Pulmonary artery endothelial cell (primary cell): ENCODE data around the gene BRIX1. TPM values are rescaled to one million over a fixed set of nuclear protein-coding genes. Genes with fewer than 3 reads are reported as not detected.

Experiments used
- DNase-seq: peaks from one replicate; pipeline ENCODE4 v3.0.0-alpha.2; 2011; ENCODE audit warnings: low read depth, low spot score
- total RNA-seq: library from RNA; depleted of rRNA; stranded (reverse); fragments of >200 nt; gene quantifications from 2 replicates; pipeline ENCODE4 v1.2.3, GENCODE V29; 2014

BRIX1 gene, protein sequence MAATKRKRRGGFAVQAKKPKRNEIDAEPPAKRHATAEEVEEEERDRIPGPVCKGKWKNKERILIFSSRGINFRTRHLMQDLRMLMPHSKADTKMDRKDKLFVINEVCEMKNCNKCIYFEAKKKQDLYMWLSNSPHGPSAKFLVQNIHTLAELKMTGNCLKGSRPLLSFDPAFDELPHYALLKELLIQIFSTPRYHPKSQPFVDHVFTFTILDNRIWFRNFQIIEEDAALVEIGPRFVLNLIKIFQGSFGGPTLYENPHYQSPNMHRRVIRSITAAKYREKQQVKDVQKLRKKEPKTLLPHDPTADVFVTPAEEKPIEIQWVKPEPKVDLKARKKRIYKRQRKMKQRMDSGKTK
- total RNA-seq: 34.2 and 46.8 TPM in 2 replicates

DNA sequence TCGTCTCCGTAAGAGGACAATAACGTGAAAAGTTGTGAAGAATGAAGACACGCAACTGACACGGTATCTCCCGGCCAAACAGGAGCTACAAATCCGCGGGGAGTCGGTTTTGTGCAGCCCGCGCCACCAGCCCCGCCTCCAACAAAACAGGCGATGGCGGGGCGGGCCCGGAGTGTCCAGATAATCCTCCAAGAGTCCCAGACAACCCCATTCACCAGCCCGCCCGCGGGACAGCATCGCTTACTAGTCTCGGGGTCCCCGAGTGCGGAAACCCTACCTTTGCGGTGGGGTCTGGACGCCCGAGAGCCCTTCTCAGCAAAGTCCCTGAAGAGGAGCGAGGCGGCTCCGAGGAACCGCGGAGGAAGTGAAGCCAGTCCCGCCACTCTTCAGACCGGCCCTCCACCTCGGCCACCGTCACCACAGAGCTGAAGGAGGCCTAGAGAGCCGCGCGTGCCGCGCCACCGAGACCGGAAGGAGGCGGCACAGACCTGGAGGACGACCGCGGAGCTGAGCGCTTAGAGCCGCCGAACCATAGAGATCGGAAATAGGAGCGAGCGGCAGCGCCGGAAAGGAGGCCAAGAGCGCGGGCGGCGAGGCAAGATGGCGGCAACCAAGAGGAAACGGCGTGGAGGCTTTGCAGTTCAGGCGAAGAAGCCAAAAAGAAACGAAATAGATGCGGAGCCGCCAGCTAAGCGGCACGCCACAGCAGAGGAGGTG is at the start of gene BRIX1, which contains the start of gene RAD1:
BRIX1 (plus strand) TSS at position 573 of the 717 bp plus-strand sequence; CDS start at position 601, 28 bp downstream.
RAD1 (minus strand) TSS at position 366 of the 717 bp plus-strand sequence. CDS start 612 bp downstream, outside the sequence.
- DNase-seq: peak; percentile 94

DNA sequence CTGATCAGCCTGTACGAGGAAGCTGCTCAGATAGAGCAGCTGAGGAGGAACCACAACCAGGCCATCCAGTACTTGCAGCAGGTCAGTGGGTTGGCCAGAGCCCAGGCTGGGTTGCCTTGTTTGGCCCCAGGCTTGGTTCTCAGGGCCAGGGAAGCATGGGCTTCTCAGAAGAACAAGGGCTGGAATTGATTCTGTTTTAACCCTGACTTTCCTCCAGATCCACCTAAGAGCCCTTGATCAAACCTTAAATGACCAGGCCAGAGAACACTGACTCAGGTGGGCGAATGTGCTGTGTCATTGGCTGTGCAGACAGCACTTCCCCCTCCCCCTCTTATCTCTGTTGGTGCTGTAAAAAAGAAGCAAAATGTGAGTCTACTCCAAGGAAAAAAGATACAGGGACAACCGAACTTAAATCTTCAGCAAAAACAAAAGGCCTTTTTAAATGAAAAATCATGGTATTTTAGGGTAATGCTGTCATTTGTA is 48.5 kb upstream of the BRIX1 start:
- no peak for DNase-seq

DNA sequence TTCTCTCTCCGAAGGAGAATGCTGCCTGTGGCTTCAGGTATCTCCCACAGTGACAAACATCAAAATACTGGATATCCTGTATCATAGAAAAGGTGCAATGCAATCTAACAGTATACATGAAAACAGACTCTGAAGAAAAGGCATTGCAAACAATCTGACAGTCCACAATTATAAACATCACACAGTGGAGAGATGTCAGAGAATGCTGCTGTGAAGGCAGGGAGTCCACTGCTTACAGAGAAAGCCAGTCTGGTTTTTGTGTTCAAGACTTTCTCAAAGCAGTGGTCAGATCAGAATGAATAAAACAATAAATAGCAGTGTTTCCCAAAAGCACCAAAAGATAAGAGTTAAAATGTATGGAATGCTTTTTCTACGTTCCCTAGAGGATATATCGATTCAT is 47.9 kb upstream of the BRIX1 start:
- DNase-seq: no peak

DNA sequence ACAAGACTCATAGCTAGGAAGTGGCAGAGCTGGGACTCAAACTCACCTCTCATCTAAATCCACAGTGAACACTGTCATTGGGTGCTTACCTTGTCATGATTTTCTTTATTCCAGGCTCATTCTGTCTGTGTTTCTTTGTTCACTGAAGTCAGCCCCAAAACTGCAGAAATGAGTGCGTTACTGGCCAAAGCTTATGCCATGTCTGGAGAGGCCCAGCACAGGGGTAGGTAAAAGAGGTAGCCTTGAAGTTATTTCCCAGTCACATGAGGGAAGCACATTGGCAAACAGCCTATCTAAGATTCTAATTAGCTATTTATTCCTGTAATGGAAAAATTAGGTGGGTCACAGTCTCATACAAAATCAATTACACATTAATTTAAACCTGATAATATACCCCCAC is 46.7 kb upstream of the BRIX1 start:
- no peak for DNase-seq

DNA sequence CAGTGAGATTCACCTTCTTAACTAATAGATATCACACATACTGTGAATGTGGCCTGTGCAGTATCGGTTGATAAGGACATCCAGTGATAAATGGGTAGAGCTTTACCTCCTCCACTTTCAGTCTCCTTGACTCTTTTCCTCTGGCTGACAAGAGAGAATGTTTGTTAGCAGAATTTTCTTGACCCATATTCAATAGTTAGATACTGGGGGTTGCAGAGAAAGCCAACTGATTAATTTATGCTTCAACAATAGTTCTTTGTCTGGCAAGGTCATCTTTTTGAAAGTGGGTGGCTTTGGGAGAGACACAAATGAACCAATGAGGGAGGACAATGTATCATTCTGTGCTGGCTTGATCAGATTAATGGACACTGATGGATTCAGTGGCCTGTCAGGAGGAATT is 46.3 kb upstream of the BRIX1 start:
- no peak for DNase-seq

DNA sequence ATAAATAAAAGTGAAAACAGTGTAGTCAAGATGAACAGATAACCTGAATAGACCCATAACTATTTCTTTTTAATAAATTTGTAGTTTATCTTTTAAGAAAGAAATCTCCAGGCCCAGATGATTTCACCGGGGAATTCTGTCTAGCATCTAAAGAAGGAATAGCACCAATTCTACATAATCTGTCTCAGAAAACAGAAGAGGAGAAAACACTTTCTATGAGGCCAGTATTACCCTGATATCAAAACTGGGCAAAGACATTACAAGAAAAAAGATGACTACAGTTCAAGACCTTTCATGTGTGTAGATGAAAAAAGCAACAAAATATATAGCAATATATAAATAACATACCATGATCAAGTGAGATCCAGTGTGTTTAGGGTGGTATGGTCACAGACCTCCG is 45.1 kb upstream of the BRIX1 start:
- no peak for DNase-seq

DNA sequence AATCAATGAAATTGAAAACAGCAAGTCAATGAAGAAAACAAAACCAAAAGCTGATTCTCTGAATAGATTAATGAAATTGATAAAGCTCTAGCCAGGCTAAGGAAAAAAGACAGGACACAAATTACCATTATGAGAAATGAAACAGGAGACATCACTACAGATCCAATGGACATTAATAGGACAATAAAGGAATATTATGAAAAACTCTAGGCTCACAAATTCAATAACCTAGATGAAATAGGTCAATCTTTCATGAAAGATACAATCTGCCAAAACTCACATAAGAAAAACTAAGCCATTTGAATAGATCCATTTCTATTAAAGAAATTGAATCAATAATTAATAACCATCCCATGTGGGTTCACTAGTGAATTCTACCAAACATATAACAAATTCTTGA is 39.2 kb upstream of the BRIX1 start:
- no peak for DNase-seq

DNA sequence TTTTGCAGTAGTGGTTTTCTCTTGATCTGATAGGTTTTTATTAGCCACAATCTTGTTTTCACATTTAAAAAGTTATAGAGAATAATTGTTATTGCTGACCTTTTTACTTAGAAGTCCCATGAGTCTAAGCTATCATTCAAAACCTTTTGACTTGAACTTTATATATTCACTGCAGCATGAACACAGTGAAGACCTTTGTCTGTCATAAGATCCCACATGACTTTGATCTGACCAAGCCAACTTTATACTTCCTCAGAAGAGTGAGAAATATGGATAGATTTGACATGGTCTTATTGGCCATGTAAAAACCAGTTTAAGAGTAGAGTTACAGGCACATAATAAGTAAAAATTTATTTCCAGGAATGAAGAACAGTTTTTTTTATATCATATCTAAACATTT is 34.3 kb upstream of the BRIX1 start:
- no peak for DNase-seq

DNA sequence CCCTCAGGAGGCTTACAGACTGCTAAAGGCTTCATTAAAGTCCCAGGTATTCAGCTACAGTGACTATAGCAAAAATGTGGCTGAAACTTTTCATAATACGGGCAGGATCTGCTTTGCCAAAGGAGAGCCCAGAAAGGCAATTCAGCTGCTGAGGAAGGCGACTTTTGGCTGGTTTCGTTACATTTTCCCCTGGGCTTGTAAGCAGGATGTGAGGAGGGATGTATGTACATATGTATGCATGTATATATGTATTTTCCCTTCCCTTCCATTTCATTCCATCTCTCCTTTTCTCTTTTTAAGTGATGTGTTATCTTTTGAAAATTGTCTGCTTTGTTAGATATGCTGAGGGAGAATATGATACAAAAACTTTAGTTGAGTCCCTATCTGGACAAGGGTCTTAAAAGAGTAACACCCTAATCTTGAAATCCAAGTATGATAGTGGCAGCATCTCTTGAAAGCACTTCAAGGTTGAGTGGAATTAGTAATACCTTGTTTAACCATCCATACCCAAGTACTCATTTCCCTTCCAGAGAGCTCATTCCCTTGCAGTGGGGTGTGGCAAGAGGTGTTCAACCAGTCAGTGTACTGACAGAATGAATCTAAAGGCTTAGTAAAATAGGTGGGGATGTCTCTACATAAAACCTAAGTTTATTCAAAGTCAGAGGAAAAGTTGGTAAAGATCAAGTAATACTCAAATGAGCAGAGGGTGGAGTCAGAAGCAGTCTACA is 29.0 kb upstream of the BRIX1 start:
- DNase-seq: no peak

DNA sequence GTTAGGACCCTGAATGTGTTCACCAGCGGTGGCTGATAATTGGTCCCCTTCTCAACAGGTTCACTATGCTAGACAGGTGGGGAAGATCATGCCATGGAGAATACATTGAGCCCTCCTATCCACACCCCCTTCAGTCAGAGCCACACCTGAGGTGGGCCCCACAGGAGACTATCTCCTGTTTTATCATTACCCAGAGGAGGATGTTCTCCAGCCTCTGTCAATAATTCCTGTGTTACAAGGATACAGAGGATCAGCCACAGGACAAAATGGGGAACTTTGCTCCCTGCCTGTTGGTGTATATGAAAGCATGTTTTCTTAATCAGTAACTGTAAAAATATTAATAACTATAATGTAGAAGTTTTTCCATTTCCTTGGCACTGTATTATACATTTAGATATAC is 26.1 kb upstream of the BRIX1 start:
- DNase-seq: no peak

DNA sequence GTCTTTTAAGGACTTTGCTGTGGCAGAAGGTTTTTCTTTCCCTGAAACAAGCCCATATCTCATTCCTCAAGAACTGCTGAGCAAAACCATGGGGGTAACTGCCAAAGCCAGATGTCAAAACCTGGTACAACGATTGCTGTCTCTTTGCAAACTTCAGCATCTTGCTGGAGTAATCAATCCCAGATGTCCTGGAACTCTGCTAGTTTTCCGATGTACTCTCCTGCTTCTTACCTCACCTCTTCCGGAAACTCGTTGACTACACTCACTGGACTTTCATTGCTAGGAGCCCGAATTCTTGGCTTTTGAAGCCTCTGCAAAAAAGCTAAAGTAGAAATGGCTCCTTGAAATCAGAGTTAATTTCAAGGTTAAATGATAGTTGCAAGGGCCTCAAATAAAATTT is 23.5 kb upstream of the BRIX1 start:
- DNase-seq: no peak

DNA sequence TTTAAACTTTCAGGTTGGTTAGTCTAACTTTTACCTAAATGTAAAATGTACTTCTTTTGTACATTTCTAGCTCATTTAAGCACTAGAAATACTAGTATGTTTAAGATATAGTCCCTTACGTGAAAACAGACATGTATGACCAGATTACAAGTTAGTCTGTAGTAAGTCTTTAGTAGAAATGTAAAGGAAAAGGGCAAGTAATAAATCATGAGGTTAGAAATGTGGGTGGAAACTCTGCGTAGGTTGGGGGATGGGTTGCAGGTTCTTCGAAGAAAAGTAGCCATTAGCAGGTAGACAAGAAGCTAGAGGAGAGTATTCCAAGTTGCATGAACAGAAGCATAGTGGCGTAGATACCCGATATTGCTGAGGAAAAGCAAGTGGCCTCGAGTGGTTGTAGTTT is 23.1 kb upstream of the BRIX1 start:
- DNase-seq: no peak

DNA sequence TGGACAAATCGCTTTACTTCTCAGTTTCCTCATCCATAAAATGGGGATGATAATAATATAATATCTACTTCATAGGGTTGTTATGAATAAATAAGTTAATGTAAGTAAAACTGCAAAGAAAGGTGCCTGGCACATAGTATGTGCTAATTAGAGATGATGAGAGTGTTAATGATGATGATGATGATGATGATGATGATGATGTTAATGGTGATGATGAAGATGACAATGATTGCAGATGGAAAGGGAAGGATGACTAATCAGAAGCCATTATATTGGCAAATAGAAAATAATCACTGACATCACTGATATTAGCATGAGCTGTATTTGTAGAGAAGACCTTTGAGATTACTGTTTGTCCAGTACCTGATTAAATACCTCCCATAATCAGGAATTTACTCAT is 20.8 kb upstream of the BRIX1 start:
- no peak for DNase-seq

DNA sequence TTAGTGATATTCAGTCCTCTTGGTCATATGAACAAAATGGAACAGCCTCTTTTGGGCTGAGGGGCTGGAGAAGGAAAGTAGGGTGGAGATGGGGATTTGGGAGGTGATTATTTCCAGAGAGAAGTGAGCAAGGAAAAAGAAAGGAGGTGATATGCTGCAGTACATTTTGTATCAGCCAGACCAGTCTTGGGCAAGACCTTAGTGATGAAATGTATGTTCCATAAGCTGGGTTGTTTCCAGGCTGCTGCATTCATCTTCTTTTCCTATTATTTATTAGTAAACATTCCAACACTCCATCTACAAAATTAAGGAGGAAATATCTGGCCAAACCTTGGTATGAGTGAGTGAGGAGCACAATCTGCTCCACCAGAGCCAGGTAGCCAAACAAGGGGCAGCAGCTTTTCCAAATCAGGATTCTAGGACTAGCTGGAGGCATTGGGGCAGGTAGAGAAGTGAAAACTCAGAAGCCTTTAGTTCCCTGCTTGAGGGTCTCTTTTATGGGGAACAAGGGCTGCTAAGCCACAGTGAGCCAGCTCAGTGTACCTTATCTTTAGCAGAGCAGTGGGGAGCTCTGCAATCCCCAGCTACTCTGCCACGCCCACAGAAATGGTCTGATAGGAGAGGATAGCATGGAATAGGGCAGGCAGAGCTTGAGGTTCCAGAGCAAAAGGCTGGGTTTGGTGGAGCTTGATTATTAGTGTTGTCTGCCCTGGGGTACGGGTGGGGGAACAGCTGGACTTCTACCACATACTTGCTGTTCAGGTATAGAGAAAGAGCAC is 19.7 kb upstream of the BRIX1 start:
- DNase-seq: no peak

DNA sequence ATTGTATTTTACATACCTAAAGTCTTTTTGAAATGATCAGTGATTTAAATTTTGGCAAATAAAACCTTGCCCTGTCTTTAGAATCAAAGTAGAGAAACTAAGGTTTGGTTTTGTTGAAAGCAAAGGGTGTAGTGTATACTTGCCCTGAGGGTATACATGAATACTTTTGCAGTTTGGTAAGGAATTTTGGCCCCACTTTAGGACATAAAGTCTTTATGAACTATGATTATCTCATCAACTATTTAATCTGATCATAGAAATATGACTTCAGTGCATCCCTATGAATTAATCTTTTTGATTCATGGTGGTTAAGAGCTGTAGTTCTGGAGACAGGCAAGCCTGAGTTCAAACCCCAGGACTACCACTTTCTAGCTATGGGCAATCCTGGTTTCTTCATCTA is 17.9 kb upstream of the BRIX1 start:
- no peak for DNase-seq

DNA sequence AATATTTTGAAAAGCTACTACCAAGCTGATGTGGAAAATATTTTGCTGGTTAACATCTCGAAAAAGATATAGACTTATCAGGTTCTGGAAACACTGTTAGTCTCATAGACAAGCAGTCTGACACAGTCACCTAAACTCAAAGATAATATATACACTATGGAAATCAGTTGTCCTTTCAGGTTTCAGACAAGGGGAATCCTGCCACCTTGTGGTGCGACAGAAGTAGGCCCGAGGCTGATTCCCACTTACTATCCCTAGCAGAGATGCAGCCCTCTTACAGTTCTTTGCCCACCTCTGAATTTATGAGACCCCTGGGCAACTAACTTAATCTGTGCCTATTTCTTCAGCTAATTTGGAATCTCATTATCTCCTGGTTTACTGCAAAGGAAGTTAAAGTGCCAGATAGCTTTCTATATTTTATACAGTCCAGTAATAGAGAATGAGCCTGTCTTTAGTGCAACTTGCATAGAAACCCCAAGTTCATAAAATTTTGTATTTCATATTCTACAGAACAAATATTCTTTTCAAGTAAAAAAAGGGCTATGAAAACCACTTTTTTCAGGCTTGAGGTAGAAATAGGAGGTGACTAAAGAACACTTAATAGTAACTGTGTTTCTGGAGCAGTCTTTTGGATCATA is 17.1 kb upstream of the BRIX1 start:
- peak; percentile 48 for DNase-seq

DNA sequence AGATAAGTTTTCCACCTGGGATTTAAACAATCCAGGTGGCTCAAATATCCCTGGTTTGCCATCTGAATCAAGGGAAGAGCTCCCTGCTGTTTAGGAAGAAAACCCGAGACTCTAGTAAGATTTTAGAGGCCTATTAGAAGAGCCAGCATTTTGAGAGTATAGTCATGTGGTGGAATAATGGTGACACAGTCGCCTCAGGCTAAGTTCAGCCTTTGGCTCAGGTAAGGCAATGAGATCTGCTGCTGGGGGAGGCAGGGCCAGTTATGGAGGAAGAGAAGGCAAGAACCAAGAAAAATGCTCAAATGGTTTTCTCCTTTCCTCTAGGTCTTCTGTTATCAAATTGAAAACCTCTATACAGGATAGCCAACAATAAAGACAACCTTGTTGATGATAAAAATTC is 16.4 kb upstream of the BRIX1 start:
- no peak for DNase-seq

DNA sequence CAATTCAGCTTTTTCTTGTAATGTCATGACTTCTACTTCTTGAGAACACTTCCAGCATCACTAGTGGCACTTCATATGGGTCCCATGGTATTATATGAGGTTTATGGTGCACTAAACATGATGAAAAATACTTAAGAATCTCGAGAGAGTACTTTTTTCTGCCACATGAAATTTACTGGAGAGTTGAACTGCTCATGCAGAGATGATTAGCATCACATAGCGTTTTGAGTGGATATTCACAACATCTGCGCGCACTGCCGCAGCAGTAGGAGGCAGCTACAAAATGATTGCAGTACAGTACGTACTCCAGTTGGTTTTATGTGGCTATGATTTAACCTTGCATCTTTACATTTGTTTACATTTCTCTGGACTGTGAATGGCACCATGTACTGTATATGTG is 14.9 kb upstream of the BRIX1 start:
- DNase-seq: no peak

DNA sequence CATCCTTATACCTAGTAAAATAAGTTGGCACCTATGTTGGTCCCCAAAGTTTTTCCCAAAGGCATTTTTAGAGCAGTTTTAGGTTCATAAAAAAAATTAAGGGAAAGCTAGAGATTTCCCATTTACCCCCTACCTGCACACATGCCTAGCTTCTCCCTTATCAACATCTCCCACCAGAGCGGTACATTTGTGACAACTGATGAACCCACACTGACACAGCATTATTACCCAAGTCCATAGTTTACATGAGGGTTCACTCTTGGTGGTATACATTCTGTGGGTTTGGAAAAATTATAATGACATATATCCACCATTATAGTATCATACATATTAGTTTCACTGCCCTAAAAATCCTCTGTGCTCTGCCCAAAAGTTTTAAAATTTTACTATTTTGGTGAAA is 12.3 kb upstream of the BRIX1 start:
- DNase-seq: no peak

DNA sequence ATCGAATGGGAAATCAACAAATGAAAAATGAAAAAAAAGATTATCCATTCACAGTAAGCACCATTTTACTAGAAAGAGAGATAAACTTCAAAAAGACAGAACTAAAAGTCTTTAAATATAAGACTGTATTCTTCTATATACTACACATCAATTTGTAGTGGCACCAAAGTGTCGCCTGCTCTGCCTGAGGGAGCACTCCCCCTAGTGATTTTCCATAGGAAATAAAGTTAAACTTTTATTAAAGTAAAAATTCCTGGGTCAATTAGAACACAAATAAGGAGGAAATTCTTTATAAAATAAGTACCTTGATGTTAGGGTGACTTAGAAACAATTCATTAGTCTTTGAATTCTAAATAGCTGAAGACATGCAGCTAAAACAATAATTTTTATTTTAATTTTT is 9.9 kb upstream of the BRIX1 start:
- no peak for DNase-seq

DNA sequence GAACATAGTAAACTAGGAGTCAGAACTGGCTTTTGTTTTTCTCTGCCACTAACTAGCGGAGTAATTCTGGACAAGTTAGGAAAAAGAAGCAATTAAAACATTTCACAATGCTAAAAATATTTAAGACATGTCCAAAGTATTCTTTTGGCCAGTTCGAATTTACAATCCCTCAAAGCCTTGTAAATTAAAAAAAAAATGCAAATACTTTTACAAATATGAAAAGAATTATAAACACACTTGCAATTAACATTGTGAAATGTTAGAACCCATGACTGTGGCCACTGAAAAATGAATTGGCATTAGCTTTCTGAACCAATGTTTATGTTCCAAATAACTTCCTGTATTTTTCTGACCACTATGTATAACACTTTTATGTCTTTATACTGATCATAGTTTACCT is 2.4 kb upstream of the BRIX1 start:
- no peak for DNase-seq
